Transverse colon (tissue), 4 donors: Measurements from ENCODE around the gene CRABP2. TPM values are rescaled to one million over a fixed set of nuclear protein-coding genes. Genes with fewer than 3 reads are reported as not detected.

Experiments used
- DNase-seq: peaks from one replicate; pipeline ENCODE4 v3.0.0-alpha.2; 2019
- H3K27ac ChIP-seq, 4 donors: fragments of 200-600 bp; sonication (generic); 2 replicates each; pipeline ENCODE4 v1.5.1; 2016 to 2018; ENCODE audit warnings: inconsistent platforms in 4 of 4
- H3K27me3 ChIP-seq: fragments of 200-600 bp; sonication (generic); 2 replicates; pipeline ENCODE4 v1.5.1; 2017; ENCODE audit warnings: inconsistent platforms
- H3K36me3 ChIP-seq, 4 donors: fragments of 200-600 bp; sonication (generic); 2 replicates each; pipeline ENCODE4 v1.5.1; 2017 to 2019; ENCODE audit warnings: inconsistent platforms in 4 of 4
- H3K4me1 ChIP-seq, 4 donors: fragments of 200-600 bp; sonication (generic); 2 replicates each; pipeline ENCODE4 v1.5.1; 2017 to 2020; ENCODE audit warnings: inconsistent platforms in 4 of 4
- H3K4me3 ChIP-seq, 4 donors: fragments of 200-600 bp; sonication (generic); 1 replicate in 1 of 4; 2 replicates in 3 of 4; pipeline versions ENCODE4 v1.5.1 to v1.6.1; 2017 to 2019; ENCODE audit warnings: inconsistent platforms in 4 of 4
- H3K9me3 ChIP-seq, 2 donors: fragments of 200-600 bp; sonication (generic); 2 replicates each; pipeline ENCODE4 v1.5.1; 2017 to 2019; ENCODE audit warnings: inconsistent platforms in 2 of 2
- CTCF ChIP-seq, 5 experiments: fragments of 200-600 bp in 3 of 5; fragments of 450-650 bp in 2 of 5; sonication (generic) in 3 of 5; IDR thresholded peaks; 1 replicate in 2 of 5; 2 replicates in 3 of 5; pipeline ENCODE4 v1.5.1; 2016 to 2017; ENCODE audit warnings: antibody characterized with exemption in 5 of 5, inconsistent platforms in 3 of 5, mild to moderate bottlenecking in 2 of 5, moderate library complexity in 1 of 5
- EP300 ChIP-seq: sonication (generic); formaldehyde crosslinking; IDR thresholded peaks from one replicate; pipeline ENCODE4 v1.6.1; 2017; ENCODE audit warnings: antibody characterized with exemption, low read depth
- POLR2A ChIP-seq: fragments of 450-650 bp; IDR thresholded peaks from one replicate; pipeline ENCODE4 v1.6.1; 2016; ENCODE audit warnings: antibody characterized with exemption, mild to moderate bottlenecking, moderate library complexity
- POLR2AphosphoS5 ChIP-seq, 3 donors: sonication (generic); formaldehyde crosslinking; IDR thresholded peaks; one replicate each; pipeline ENCODE4 v1.6.1; 2016; ENCODE audit warnings: antibody characterized with exemption in 3 of 3
- WGBS, 2 donors: methylation state at CpG; one replicate each; pipeline ENCODE4 v1.1.5; 2018; ENCODE audit warnings: low coverage in 1 of 2; 5-methylcytosine and 5-hydroxymethylcytosine counted together
- in situ Hi-C, 4 donors: fragments of 200-750 bp; cut with MboI; loops; one replicate each; pipeline versions ENCODE4 v1.15.0 to v1.15.1; 2017; ENCODE audit warnings: low sequenced_read_pairs in 3 of 4, low pct_ligation_motif_present in 1 of 4, low pct_unique_long_range_greater_than_20kb in 1 of 4
- intact Hi-C: fragments of 100-400 bp; cut with DNase I; formaldehyde crosslinking; loops from one replicate; pipeline ENCODE4 v1.15.1; 2023; ENCODE audit warnings: low total_unique reads
- total RNA-seq, 4 donors: library from RNA; depleted of rRNA; stranded (reverse); fragments of >200 nt; gene quantifications; one replicate each; pipeline ENCODE4 v1.1.0, GENCODE V29; 2016

The CRABP2 gene
- total RNA-seq, 4 donors from 2014 or later: 0.79 to 1.9 TPM; not detected in 2

GRCh38 chr1:156684227-156684782, 21.1 kb downstream of the CRABP2 start:
- intact Hi-C loops: no loop called here
- DNase-seq: no peak
- H3K27ac ChIP-seq: no peak overlapping the region
- H3K4me1 ChIP-seq: peaks cover 0 to 4% (median 1%) of the 10 kb centered on the region in 4 donors
- in situ Hi-C loops: loop anchor here in 2 of 4 donors (25.0 kb wide), 1 partner anchor 178 kb away; the partner anchor contains the start of genes INSRR (in 2 of the 2) and NTRK1 (in 2 of the 2)
- no peaks in the 10 kb centered on the region for H3K36me3 ChIP-seq
- TF ChIP-seq POLR2AphosphoS5 (IDR thresholded peaks at IDR 0.05): no peak
- no peak overlapping the region for H3K4me3 ChIP-seq
- WGBS, 2 donors: 55 to 64% methylated on average over 1 to 5 of the region's 5 CpGs
- no peaks in the 10 kb centered on the region for H3K9me3 ChIP-seq
- peaks cover 69% of the 10 kb centered on the region for H3K27me3 ChIP-seq

- 56 to 74% methylated on average over 3 to 5 of the region's 5 CpGs for WGBS, 2 donors
- peaks cover 69% of the 10 kb centered on the region for H3K27me3 ChIP-seq
- H3K9me3 ChIP-seq: no peaks in the 10 kb centered on the region
- peaks cover 2 to 9% (median 7%) of the 10 kb centered on the region in 4 donors for H3K4me1 ChIP-seq
- no peaks in the 10 kb centered on the region for H3K36me3 ChIP-seq
- no peak for DNase-seq
- intact Hi-C loops: no loop called here
- no peak overlapping the region for H3K4me3 ChIP-seq
- in situ Hi-C loops: loop anchor here in 2 of 4 donors (25.0 kb wide), 1 partner anchor 180 kb away; the partner anchor contains the start of genes INSRR (in 2 of the 2) and NTRK1 (in 2 of the 2)
- no peak for TF ChIP-seq EP300
- no peak for TF ChIP-seq POLR2AphosphoS5 (IDR thresholded peaks at IDR 0.05)
- TF ChIP-seq POLR2A: no peak
- no peak for TF ChIP-seq CTCF (IDR thresholded peaks at IDR 0.05)
- H3K27ac ChIP-seq: no peak overlapping the region
These were observed 23.1 kb downstream of the CRABP2 start for GRCh38 chr1:156682166-156682890.

GRCh38 chr1:156681196-156681960, 24.0 kb downstream of the CRABP2 start:
- no peak overlapping the region for H3K27ac ChIP-seq
- H3K9me3 ChIP-seq: no peaks in the 10 kb centered on the region
- peaks cover 77% of the 10 kb centered on the region for H3K27me3 ChIP-seq
- no peak for TF ChIP-seq POLR2A
- TF ChIP-seq EP300: no peak
- TF ChIP-seq CTCF (IDR thresholded peaks at IDR 0.05): no peak
- TF ChIP-seq POLR2AphosphoS5 (IDR thresholded peaks at IDR 0.05): no peak
- in situ Hi-C loops: loop anchor here in 2 of 4 donors (25.0 kb wide), 1 partner anchor 181 kb away; the partner anchor contains the start of genes INSRR (in 2 of the 2) and NTRK1 (in 2 of the 2)
- no peak overlapping the region for H3K4me3 ChIP-seq
- DNase-seq: no peak
- 69 to 100% methylated on average over 1 to 8 of the region's 8 CpGs for WGBS, 2 donors
- H3K4me1 ChIP-seq: peaks cover 8 to 17% (median 17%) of the 10 kb centered on the region in 4 donors
- intact Hi-C loops: no loop called here
- H3K36me3 ChIP-seq: no peaks in the 10 kb centered on the region

GRCh38 chr1:156680056-156680455, 25.3 kb downstream of the CRABP2 start:
- Histone ChIP-seq H3K27me3 (peaks cover 77% of the 10 kb centered on the region), H3K27ac (no peak overlapping the region), H3K36me3 (no peaks in the 10 kb centered on the region), H3K9me3 (no peaks in the 10 kb centered on the region), H3K4me1 (peaks cover 8 to 30% (median 20%) of the 10 kb centered on the region in 4 donors), H3K4me3 (no peak overlapping the region)
- in situ Hi-C loops: loop anchor here in 2 of 4 donors (25.0 kb wide), 1 partner anchor 182 kb away; the partner anchor contains the start of genes INSRR (in 2 of the 2) and NTRK1 (in 2 of the 2)
- WGBS, 2 donors: 35 to 50% methylated on average over 1 to 2 of the region's 2 CpGs
- no peak for TF ChIP-seq EP300
- no peak for TF ChIP-seq POLR2A
- no peak for TF ChIP-seq POLR2AphosphoS5 (IDR thresholded peaks at IDR 0.05)
- no peak for TF ChIP-seq CTCF (IDR thresholded peaks at IDR 0.05)
- intact Hi-C loops: no loop called here
- DNase-seq: no peak
